ENCODE results near the gene GPR17.

The GPR17 gene

DNA sequence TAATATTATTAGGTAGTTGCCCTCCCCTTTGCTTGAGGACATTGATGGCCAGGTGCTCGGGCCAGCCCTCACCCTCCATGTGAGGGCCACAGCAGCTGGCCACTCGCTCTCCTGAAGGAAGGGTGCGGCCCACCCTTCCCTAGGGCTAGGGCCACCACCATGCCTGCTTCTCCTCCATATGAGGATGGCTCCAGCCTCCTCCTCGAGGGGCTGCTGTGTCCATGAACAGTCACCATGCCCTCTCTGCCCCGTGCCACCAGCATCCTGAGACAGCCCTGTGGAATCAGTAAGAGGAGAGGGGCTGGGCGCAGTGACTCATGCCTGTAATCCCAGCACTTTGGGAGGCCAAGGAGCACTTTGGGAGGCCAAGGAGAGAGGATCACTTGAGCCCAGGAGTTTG is 2.4 kb downstream of the GPR17 start:
- no peaks in the 10 kb centered on the region for H3K27me3 ChIP-seq (ENCODE audit: control insufficient read depth, insufficient read depth, low read length)
- no peaks in the 10 kb centered on the region for H3K9me3 ChIP-seq (ENCODE audit: control insufficient read depth, low read depth, low read length)
- H3K9ac ChIP-seq (ENCODE audit: low read length) = no peak overlapping the region
- no peaks in the 10 kb centered on the region for H3K36me3 ChIP-seq (ENCODE audit: control insufficient read depth, low read depth, low read length)
- no peak overlapping the region for H3K4me3 ChIP-seq (ENCODE audit: low read length)
- H3K4me1 ChIP-seq (ENCODE audit: control insufficient read depth, low read depth, low read length) = no peaks in the 10 kb centered on the region
- H3K27ac ChIP-seq (ENCODE audit: low read length) = no peak overlapping the region

DNA sequence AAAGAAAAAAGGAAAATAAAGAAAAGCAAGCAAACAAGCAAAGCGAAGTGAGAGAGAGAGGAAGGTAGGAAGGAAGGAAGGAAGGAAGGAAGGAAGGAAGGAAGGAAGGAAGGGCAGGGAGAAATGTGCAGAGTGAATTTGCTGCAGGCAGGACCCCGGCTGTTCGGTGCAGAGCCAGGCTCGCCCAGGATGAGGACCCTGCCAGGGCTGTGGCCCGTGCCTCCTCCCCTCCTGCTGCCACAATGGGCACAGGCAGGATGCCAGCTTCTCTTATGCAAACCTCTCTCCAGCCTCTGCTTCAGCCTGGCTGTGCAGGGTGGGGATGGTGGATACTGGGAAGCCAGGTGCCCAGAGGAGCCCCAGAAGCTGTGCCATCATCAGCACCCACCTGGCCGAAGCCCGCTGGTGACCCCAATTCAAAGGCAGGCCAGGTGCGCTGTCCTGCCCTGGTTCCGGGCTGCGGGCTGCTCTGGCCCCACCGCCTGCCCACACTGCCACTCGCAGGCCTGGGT is 3.2 kb downstream of the GPR17 start:
- Histone ChIP-seq H3K36me3 (ENCODE audit: control insufficient read depth, low read depth, low read length) (no peaks in the 10 kb centered on the region), H3K9ac (ENCODE audit: low read length) (no peak overlapping the region), H3K4me1 (ENCODE audit: control insufficient read depth, low read depth, low read length) (no peaks in the 10 kb centered on the region), H3K27ac (ENCODE audit: low read length) (no peak overlapping the region), H3K4me3 (ENCODE audit: low read length) (no peak overlapping the region), H3K27me3 (ENCODE audit: control insufficient read depth, insufficient read depth, low read length) (no peaks in the 10 kb centered on the region), H3K9me3 (ENCODE audit: control insufficient read depth, low read depth, low read length) (no peaks in the 10 kb centered on the region)

DNA sequence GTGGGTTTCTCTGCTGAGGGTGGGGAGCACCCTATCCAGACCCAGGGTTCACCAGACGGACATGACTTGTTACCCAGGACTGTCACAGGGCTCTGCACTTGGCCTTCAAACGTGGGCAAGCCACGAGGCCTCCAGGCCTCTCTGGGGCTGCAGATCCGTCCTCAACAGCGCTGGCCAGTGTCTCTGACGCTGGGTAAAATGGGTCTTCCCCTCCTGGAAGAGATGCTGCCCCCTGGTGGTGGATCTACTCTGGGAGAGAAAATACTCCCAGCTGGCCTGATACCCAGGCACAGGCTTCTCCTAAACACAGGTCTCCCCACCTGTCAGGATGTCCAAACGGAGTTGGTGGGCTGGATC is 3.7 kb downstream of the GPR17 start:
- no peak overlapping the region for H3K4me3 ChIP-seq (ENCODE audit: low read length)

DNA sequence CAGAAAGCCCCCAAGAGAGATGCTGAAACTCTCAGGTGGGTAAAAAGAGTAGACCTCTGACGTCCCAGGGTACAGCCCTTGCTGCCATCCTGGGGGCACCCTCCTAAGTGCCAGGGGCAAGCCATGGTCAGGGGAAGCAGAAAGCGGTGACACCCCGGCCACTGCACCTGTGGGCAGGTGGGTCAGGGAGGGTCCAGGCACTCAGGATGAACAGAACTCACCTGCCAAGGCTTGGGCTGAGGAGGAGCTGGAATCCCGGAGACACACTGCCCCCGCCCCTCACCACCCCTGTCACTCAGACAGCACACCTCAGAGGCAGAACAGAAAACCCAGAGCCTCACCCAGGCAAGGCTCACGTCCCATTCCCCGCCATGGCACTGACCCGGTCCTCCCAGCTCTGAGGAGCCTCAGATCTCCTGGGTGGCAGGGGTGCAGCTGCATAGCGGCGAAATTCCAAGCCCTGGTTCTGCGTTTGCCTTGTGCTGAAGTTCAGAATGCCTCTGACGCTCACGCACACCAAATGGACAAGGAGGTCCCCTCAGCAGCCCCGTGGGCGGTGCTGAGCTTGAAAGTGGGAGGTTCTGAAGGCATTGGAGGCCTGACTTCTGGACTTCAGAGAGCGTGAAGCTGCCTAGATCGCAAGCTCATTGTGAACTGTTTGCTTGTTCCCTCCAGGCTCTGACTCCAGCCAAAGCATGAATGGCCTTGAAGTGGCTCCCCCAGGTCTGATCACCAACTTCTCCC is 4.3 kb downstream of the GPR17 start:
- Histone ChIP-seq H3K4me1 (ENCODE audit: control insufficient read depth, low read depth, low read length) (no peaks in the 10 kb centered on the region), H3K9ac (ENCODE audit: low read length) (no peak overlapping the region), H3K36me3 (ENCODE audit: control insufficient read depth, low read depth, low read length) (no peaks in the 10 kb centered on the region), H3K4me3 (ENCODE audit: low read length) (no peak overlapping the region), H3K27me3 (ENCODE audit: control insufficient read depth, insufficient read depth, low read length) (no peaks in the 10 kb centered on the region), H3K27ac (ENCODE audit: low read length) (no peak overlapping the region), H3K9me3 (ENCODE audit: control insufficient read depth, low read depth, low read length) (no peaks in the 10 kb centered on the region)

More for the DNA sequence above, 3.7 kb downstream of the GPR17 start:
- no peaks in the 10 kb centered on the region for H3K36me3 ChIP-seq (ENCODE audit: control insufficient read depth, low read depth, low read length)
- H3K9me3 ChIP-seq (ENCODE audit: control insufficient read depth, low read depth, low read length) = no peaks in the 10 kb centered on the region
- H3K9ac ChIP-seq (ENCODE audit: low read length) = no peak overlapping the region
- no peaks in the 10 kb centered on the region for H3K4me1 ChIP-seq (ENCODE audit: control insufficient read depth, low read depth, low read length)
- H3K27me3 ChIP-seq (ENCODE audit: control insufficient read depth, insufficient read depth, low read length) = no peaks in the 10 kb centered on the region
- H3K27ac ChIP-seq (ENCODE audit: low read length) = no peak overlapping the region

DNA sequence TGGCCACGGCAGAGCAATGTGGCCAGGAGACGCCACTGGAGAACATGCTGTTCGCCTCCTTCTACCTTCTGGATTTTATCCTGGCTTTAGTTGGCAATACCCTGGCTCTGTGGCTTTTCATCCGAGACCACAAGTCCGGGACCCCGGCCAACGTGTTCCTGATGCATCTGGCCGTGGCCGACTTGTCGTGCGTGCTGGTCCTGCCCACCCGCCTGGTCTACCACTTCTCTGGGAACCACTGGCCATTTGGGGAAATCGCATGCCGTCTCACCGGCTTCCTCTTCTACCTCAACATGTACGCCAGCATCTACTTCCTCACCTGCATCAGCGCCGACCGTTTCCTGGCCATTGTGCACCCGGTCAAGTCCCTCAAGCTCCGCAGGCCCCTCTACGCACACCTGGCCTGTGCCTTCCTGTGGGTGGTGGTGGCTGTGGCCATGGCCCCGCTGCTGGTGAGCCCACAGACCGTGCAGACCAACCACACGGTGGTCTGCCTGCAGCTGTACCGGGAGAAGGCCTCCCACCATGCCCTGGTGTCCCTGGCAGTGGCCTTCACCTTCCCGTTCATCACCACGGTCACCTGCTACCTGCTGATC is 4.9 kb downstream of the GPR17 start:
- no peaks in the 10 kb centered on the region for H3K4me1 ChIP-seq (ENCODE audit: control insufficient read depth, low read depth, low read length)
- no peak overlapping the region for H3K9ac ChIP-seq (ENCODE audit: low read length)
- H3K4me3 ChIP-seq (ENCODE audit: low read length) = no peak overlapping the region
- no peaks in the 10 kb centered on the region for H3K9me3 ChIP-seq (ENCODE audit: control insufficient read depth, low read depth, low read length)
- H3K36me3 ChIP-seq (ENCODE audit: control insufficient read depth, low read depth, low read length) = no peaks in the 10 kb centered on the region
- H3K27me3 ChIP-seq (ENCODE audit: control insufficient read depth, insufficient read depth, low read length) = no peaks in the 10 kb centered on the region
- H3K27ac ChIP-seq (ENCODE audit: low read length) = no peak overlapping the region

DNA sequence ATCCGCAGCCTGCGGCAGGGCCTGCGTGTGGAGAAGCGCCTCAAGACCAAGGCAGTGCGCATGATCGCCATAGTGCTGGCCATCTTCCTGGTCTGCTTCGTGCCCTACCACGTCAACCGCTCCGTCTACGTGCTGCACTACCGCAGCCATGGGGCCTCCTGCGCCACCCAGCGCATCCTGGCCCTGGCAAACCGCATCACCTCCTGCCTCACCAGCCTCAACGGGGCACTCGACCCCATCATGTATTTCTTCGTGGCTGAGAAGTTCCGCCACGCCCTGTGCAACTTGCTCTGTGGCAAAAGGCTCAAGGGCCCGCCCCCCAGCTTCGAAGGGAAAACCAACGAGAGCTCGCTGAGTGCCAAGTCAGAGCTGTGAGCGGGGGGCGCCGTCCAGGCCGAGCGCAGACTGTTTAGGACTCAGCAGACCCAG is 5.4 kb downstream of the GPR17 start:
- H3K4me1 ChIP-seq (ENCODE audit: control insufficient read depth, low read depth, low read length) = no peaks in the 10 kb centered on the region
- no peak overlapping the region for H3K4me3 ChIP-seq (ENCODE audit: low read length)
- no peaks in the 10 kb centered on the region for H3K9me3 ChIP-seq (ENCODE audit: control insufficient read depth, low read depth, low read length)
- H3K27ac ChIP-seq (ENCODE audit: low read length) = no peak overlapping the region
- no peaks in the 10 kb centered on the region for H3K36me3 ChIP-seq (ENCODE audit: control insufficient read depth, low read depth, low read length)
- H3K9ac ChIP-seq (ENCODE audit: low read length) = no peak overlapping the region
- no peaks in the 10 kb centered on the region for H3K27me3 ChIP-seq (ENCODE audit: control insufficient read depth, insufficient read depth, low read length)

GRCh38 chr2:127651971-127652550 is 6.1 kb downstream of the GPR17 start:
- Histone ChIP-seq H3K27me3 (ENCODE audit: control insufficient read depth, insufficient read depth, low read length) (no peaks in the 10 kb centered on the region), H3K36me3 (ENCODE audit: control insufficient read depth, low read depth, low read length) (no peaks in the 10 kb centered on the region), H3K27ac (ENCODE audit: low read length) (no peak overlapping the region), H3K9ac (ENCODE audit: low read length) (no peak overlapping the region), H3K9me3 (ENCODE audit: control insufficient read depth, low read depth, low read length) (no peaks in the 10 kb centered on the region), H3K4me3 (ENCODE audit: low read length) (no peak overlapping the region), H3K4me1 (ENCODE audit: control insufficient read depth, low read depth, low read length) (no peaks in the 10 kb centered on the region)

GRCh38 chr2:127652786-127653357 is 6.9 kb downstream of the GPR17 start:
- Histone ChIP-seq H3K4me1 (ENCODE audit: control insufficient read depth, low read depth, low read length) (no peaks in the 10 kb centered on the region), H3K9me3 (ENCODE audit: control insufficient read depth, low read depth, low read length) (no peaks in the 10 kb centered on the region), H3K36me3 (ENCODE audit: control insufficient read depth, low read depth, low read length) (no peaks in the 10 kb centered on the region), H3K27ac (ENCODE audit: low read length) (no peak overlapping the region), H3K27me3 (ENCODE audit: control insufficient read depth, insufficient read depth, low read length) (no peaks in the 10 kb centered on the region), H3K4me3 (ENCODE audit: low read length) (no peak overlapping the region), H3K9ac (ENCODE audit: low read length) (no peak overlapping the region)

GRCh38 chr2:127653421-127654083 is 7.6 kb downstream of the GPR17 start:
- Histone ChIP-seq H3K9ac (ENCODE audit: low read length) (no peak overlapping the region), H3K9me3 (ENCODE audit: control insufficient read depth, low read depth, low read length) (no peaks in the 10 kb centered on the region), H3K4me1 (ENCODE audit: control insufficient read depth, low read depth, low read length) (no peaks in the 10 kb centered on the region), H3K36me3 (ENCODE audit: control insufficient read depth, low read depth, low read length) (no peaks in the 10 kb centered on the region), H3K27me3 (ENCODE audit: control insufficient read depth, insufficient read depth, low read length) (no peaks in the 10 kb centered on the region), H3K27ac (ENCODE audit: low read length) (no peak overlapping the region), H3K4me3 (ENCODE audit: low read length) (no peak overlapping the region)

GRCh38 chr2:127654084-127654837 is 8.3 kb downstream of the GPR17 start:
- no peak overlapping the region for H3K9ac ChIP-seq (ENCODE audit: low read length)
- H3K27me3 ChIP-seq (ENCODE audit: control insufficient read depth, insufficient read depth, low read length) = no peaks in the 10 kb centered on the region
- no peak overlapping the region for H3K4me3 ChIP-seq (ENCODE audit: low read length)
- H3K36me3 ChIP-seq (ENCODE audit: control insufficient read depth, low read depth, low read length) = no peaks in the 10 kb centered on the region
- H3K9me3 ChIP-seq (ENCODE audit: control insufficient read depth, low read depth, low read length) = no peaks in the 10 kb centered on the region
- H3K27ac ChIP-seq (ENCODE audit: low read length) = no peak overlapping the region
- no peaks in the 10 kb centered on the region for H3K4me1 ChIP-seq (ENCODE audit: control insufficient read depth, low read depth, low read length)

DNA sequence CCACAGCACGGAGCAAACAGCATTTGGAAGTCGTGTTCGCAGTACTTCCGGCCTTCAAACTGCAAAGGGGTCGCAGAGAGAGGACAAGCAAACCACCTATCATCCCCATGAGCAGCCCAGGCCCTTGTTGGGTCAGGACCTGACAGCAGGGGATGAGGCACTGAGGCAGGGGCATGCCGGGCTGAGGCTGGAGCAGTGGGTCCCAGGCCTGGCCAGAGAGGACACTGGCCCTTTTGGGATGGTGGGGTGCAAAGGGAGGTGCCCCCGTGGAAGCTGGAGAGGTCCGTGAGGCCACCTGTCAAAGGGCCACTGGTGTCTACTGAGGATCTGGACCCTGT is 8.9 kb downstream of the GPR17 start:
- Histone ChIP-seq H3K27ac (ENCODE audit: low read length) (no peak overlapping the region), H3K4me1 (ENCODE audit: control insufficient read depth, low read depth, low read length) (no peaks in the 10 kb centered on the region), H3K9ac (ENCODE audit: low read length) (no peak overlapping the region), H3K36me3 (ENCODE audit: control insufficient read depth, low read depth, low read length) (no peaks in the 10 kb centered on the region), H3K9me3 (ENCODE audit: control insufficient read depth, low read depth, low read length) (no peaks in the 10 kb centered on the region), H3K27me3 (ENCODE audit: control insufficient read depth, insufficient read depth, low read length) (no peaks in the 10 kb centered on the region), H3K4me3 (ENCODE audit: low read length) (no peak overlapping the region)
